GM19455 (cell line): ENCODE measurements around the gene VAV2.
A peak's percentile ranks its signal among the peaks of the same experiment; 100 is the strongest.

Experiments used
- ATAC-seq: cut with Tn5 transposase; IDR thresholded peaks from one replicate; pipeline ENCODE4 v1.9.1; 2021; ENCODE audit not compliant: unreplicated experiment

Gene VAV2

GRCh38 chr9:133953621-133953975, 38.5 kb downstream of the VAV2 start:
- no peak for ATAC-seq

- no peak for ATAC-seq
Observed at GRCh38 chr9:133952598-133953550, 39.2 kb downstream of the VAV2 start.

- no peak for ATAC-seq
Observed at GRCh38 chr9:133951265-133951664, 40.9 kb downstream of the VAV2 start.

GRCh38 chr9:133950629-133951111, 41.5 kb downstream of the VAV2 start:
- ATAC-seq: no peak

- ATAC-seq: no peak
Observed at GRCh38 chr9:133950192-133950591, 41.9 kb downstream of the VAV2 start.

- ATAC-seq: no peak
Observed at GRCh38 chr9:133949486-133950061, 42.5 kb downstream of the VAV2 start.

- no peak for ATAC-seq
Observed at GRCh38 chr9:133948561-133949485, 43.3 kb downstream of the VAV2 start.

- no peak for ATAC-seq
Observed at GRCh38 chr9:133948131-133948530, 44.0 kb downstream of the VAV2 start.

GRCh38 chr9:133946840-133947486, 45.2 kb downstream of the VAV2 start:
- ATAC-seq: no peak

GRCh38 chr9:133945977-133946753, 46.0 kb downstream of the VAV2 start:
- no peak for ATAC-seq

- ATAC-seq: peak; percentile 56
Observed at GRCh38 chr9:133945314-133945975, 46.7 kb downstream of the VAV2 start.

GRCh38 chr9:133944746-133945135, 47.4 kb downstream of the VAV2 start:
- ATAC-seq: no peak

- no peak for ATAC-seq
Observed at GRCh38 chr9:133943781-133944745, 48.1 kb downstream of the VAV2 start.

- ATAC-seq: no peak
Observed at GRCh38 chr9:133943036-133943780, 48.9 kb downstream of the VAV2 start.

GRCh38 chr9:133942206-133942975, 49.7 kb downstream of the VAV2 start:
- ATAC-seq: no peak

GRCh38 chr9:133939845-133940244, 52.3 kb downstream of the VAV2 start:
- no peak for ATAC-seq
